ENCODE results near the gene SMIM20. TPM values are rescaled to one million over a fixed set of nuclear protein-coding genes. Genes with fewer than 3 reads are reported as not detected.

The SMIM20 gene
- total RNA-seq, 1 donor from 2014 or later, result 57.5 TPM

GRCh38 chr4:25923745-25924144, 9.7 kb downstream of the SMIM20 start:
- Mint-ChIP-seq H3K27me3 (ENCODE audit: insufficient read depth, low read depth) (no peaks in the 10 kb centered on the region), H3K27ac (no peak overlapping the region), H3K36me3 (peaks cover 5% of the 10 kb centered on the region), H3K9me3 (no peaks in the 10 kb centered on the region), H3K4me3 (no peak overlapping the region), H3K4me1 (peaks cover 21% of the 10 kb centered on the region)
- Histone ChIP-seq H4K20me1 (ENCODE audit: low read depth) (peaks cover 8% of the 10 kb centered on the region), H3K27ac (no peak overlapping the region), H3K9ac (no peak overlapping the region), H2AFZ (replicated peaks) (no peak overlapping the region), H3K27me3 (no peaks in the 10 kb centered on the region), H3K36me3 (no peaks in the 10 kb centered on the region), H3F3A (ENCODE audit: low read depth) (no peaks in the 10 kb centered on the region), H3K4me3 (no peak overlapping the region), H3K4me1 (peaks cover 35% of the 10 kb centered on the region), H3K79me2 (ENCODE audit: low read depth) (peaks cover 31% of the 10 kb centered on the region), H3K4me2 (no peak overlapping the region), H3K9me3 (ENCODE audit: low read depth) (no peaks in the 10 kb centered on the region)
- TF ChIP-seq EZH2 (IDR thresholded peaks at IDR 0.05) (no peak), EZH2phosphoT487 (IDR thresholded peaks at IDR 0.05) (no peak)
- TF ChIP-seq, protein P1, sequence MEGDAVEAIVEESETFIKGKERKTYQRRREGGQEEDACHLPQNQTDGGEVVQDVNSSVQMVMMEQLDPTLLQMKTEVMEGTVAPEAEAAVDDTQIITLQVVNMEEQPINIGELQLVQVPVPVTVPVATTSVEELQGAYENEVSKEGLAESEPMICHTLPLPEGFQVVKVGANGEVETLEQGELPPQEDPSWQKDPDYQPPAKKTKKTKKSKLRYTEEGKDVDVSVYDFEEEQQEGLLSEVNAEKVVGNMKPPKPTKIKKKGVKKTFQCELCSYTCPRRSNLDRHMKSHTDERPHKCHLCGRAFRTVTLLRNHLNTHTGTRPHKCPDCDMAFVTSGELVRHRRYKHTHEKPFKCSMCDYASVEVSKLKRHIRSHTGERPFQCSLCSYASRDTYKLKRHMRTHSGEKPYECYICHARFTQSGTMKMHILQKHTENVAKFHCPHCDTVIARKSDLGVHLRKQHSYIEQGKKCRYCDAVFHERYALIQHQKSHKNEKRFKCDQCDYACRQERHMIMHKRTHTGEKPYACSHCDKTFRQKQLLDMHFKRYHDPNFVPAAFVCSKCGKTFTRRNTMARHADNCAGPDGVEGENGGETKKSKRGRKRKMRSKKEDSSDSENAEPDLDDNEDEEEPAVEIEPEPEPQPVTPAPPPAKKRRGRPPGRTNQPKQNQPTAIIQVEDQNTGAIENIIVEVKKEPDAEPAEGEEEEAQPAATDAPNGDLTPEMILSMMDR (IDR thresholded peaks at IDR 0.05), result no peak
- DNase-seq (ENCODE audit: low spot score), result no peak

- Histone ChIP-seq H3K4me3 (no peak overlapping the region), H3K4me1 (peaks cover 25% of the 10 kb centered on the region), H3F3A (ENCODE audit: low read depth) (no peaks in the 10 kb centered on the region), H2AFZ (replicated peaks) (no peak overlapping the region), H3K4me2 (peak overlapping the region; percentile 6), H4K20me1 (ENCODE audit: low read depth) (peaks cover 8% of the 10 kb centered on the region), H3K9ac (no peak overlapping the region), H3K27ac (no peak overlapping the region), H3K9me3 (ENCODE audit: low read depth) (no peaks in the 10 kb centered on the region), H3K79me2 (ENCODE audit: low read depth) (peaks cover 19% of the 10 kb centered on the region), H3K27me3 (no peaks in the 10 kb centered on the region), H3K36me3 (peaks cover 6% of the 10 kb centered on the region)
- Mint-ChIP-seq H3K4me1 (peaks cover 14% of the 10 kb centered on the region), H3K27me3 (ENCODE audit: insufficient read depth, low read depth) (no peaks in the 10 kb centered on the region), H3K36me3 (peaks cover 11% of the 10 kb centered on the region), H3K27ac (no peak overlapping the region), H3K4me3 (no peak overlapping the region), H3K9me3 (no peaks in the 10 kb centered on the region)
- no peak for TF ChIP-seq EZH2phosphoT487 (IDR thresholded peaks at IDR 0.05)
- TF ChIP-seq, protein P1 (IDR thresholded peaks at IDR 0.05), result peak; percentile 75
- TF ChIP-seq EZH2 (IDR thresholded peaks at IDR 0.05), result no peak
- DNase-seq (ENCODE audit: low spot score), result peak; percentile 65
Observed at GRCh38 chr4:25925486-25926201, 11.6 kb downstream of the SMIM20 start.

- no peaks in the 10 kb centered on the region for H3K9me3 Mint-ChIP-seq
Observed at GRCh38 chr4:25926462-25926861, 12.4 kb downstream of the SMIM20 start.

More at GRCh38 chr4:25926462-25926861, 12.4 kb downstream of the SMIM20 start:
- Histone ChIP-seq H3K9me3 (ENCODE audit: low read depth) (no peaks in the 10 kb centered on the region), H3K79me2 (ENCODE audit: low read depth) (peaks cover 19% of the 10 kb centered on the region), H3K27me3 (no peaks in the 10 kb centered on the region), H3K4me2 (no peak overlapping the region), H3K9ac (no peak overlapping the region), H3K36me3 (peaks cover 6% of the 10 kb centered on the region), H3K4me1 (peaks cover 25% of the 10 kb centered on the region), H3K4me3 (no peak overlapping the region), H3F3A (ENCODE audit: low read depth) (no peaks in the 10 kb centered on the region), H2AFZ (replicated peaks) (no peak overlapping the region), H3K27ac (no peak overlapping the region), H4K20me1 (ENCODE audit: low read depth) (peaks cover 8% of the 10 kb centered on the region)
- H3K36me3 Mint-ChIP-seq, result peaks cover 8% of the 10 kb centered on the region
- TF ChIP-seq EZH2phosphoT487 (IDR thresholded peaks at IDR 0.05) (no peak), EZH2 (IDR thresholded peaks at IDR 0.05) (no peak)
- TF ChIP-seq, protein P1 (IDR thresholded peaks at IDR 0.05), result no peak
- no peak overlapping the region for H3K4me3 Mint-ChIP-seq
- no peaks in the 10 kb centered on the region for H3K27me3 Mint-ChIP-seq (ENCODE audit: insufficient read depth, low read depth)
- H3K27ac Mint-ChIP-seq, result no peak overlapping the region
- H3K4me1 Mint-ChIP-seq, result peaks cover 7% of the 10 kb centered on the region
- no peak for DNase-seq (ENCODE audit: low spot score)
